GM12892 (cell line): ENCODE data around the gene RAVER1.

Experiments used
- DNase-seq: peaks from one replicate; pipeline ENCODE4 v3.0.0; 2011; ENCODE audit not compliant: insufficient read length
- FAIRE-seq: peaks from 2 replicates; lab custom pipeline; 2011; peaks lifted over from hg19 to GRCh38; lab: Jason Lieb, UNC
- POLR2A ChIP-seq: IDR thresholded peaks from 2 replicates; pipeline ENCODE4 v1.6.1; 2011; ENCODE audit warnings: low read depth, low read length, control low read depth
- POLR2AphosphoS5 ChIP-seq: IDR thresholded peaks from 2 replicates; pipeline ENCODE4 v1.6.1; 2011; ENCODE audit warnings: low read depth, low read length, control low read depth
- TAF1 ChIP-seq: IDR thresholded peaks from 2 replicates; pipeline ENCODE4 v1.6.1; 2011; ENCODE audit warnings: low read depth, mild to moderate bottlenecking, control low read depth, low read length, borderline replicate concordance

Gene RAVER1

DNA sequence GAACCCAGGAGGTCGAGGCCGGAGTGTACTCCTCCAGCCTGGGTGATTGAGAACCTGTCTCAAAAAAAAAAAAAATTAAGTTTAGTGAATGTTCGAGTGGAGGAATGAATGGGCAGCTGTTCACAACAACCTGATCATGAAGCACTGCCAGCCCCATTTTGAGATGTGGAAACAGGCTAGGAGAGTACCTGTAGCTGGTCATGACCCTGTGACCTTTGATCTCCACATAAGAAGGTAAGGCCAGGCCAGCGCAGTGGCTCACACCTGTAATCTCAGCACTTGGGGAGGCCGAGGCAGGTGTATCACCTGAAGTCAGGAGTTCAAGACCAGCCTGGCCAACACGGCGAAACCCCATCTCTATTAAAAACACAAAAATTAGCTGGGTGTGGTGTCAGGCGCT, 7.6 kb downstream of the RAVER1 start:
- DNase-seq (no peak), FAIRE-seq (no peak)
- TF ChIP-seq TAF1 (no peak), POLR2AphosphoS5 (no peak), POLR2A (no peak)

- FAIRE-seq (no peak), DNase-seq (no peak)
- no peak for TF ChIP-seq TAF1
- TF ChIP-seq POLR2A = peak; percentile 66; the same call in 1 of the 2 replicates
- TF ChIP-seq POLR2AphosphoS5 = peak; percentile 77
Measured at GRCh38 chr19:10321874-10322835, 11.2 kb downstream of the RAVER1 start.

GRCh38 chr19:10321417-10321797, 11.9 kb downstream of the RAVER1 start:
- FAIRE-seq = no peak
- TF ChIP-seq TAF1 (no peak), POLR2AphosphoS5 (no peak), POLR2A (no peak)
- no peak for DNase-seq

- FAIRE-seq (no peak), DNase-seq (no peak)
- TF ChIP-seq POLR2A (peak; percentile 40; the same call in 1 of the 2 replicates), TAF1 (no peak)
Measured at GRCh38 chr19:10320602-10321416, 12.5 kb downstream of the RAVER1 start.

GRCh38 chr19:10318807-10319682, 14.3 kb downstream of the RAVER1 start:
- DNase-seq = no peak
- TF ChIP-seq POLR2A = no peak
- no peak for TF ChIP-seq POLR2AphosphoS5
- no peak for TF ChIP-seq TAF1
- no peak for FAIRE-seq

DNA sequence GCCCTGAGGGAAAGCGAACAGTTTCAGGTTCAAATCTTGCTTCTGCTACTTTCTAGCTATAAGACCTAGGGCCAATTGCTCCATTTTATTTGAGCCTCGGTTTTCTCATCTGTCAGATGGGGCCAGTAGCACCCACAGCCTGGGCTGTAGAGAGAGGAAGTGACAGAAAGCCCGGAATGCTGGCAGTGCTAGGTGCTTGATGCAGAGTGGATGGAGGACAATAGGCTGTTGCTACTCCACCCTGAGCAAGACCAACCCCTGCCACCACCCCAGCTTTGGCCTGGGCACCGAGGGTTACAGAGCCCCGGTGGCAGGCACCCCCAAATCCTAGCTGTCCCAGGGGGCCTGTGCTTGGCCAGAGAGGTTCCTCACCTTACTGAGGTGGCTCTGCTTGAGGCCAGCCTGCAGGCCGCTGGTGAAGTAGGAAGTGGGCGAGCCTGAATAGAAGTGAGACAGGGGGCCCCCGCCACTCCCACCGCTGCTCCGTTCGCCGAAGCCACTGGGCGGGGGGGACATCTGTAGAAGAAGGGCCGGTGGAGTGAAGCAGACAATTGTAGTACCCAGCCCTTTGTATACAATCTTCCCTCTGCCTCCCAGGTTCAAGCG, 15.4 kb downstream of the RAVER1 start:
- FAIRE-seq (no peak), DNase-seq (no peak)
- TF ChIP-seq TAF1 = no peak

DNA sequence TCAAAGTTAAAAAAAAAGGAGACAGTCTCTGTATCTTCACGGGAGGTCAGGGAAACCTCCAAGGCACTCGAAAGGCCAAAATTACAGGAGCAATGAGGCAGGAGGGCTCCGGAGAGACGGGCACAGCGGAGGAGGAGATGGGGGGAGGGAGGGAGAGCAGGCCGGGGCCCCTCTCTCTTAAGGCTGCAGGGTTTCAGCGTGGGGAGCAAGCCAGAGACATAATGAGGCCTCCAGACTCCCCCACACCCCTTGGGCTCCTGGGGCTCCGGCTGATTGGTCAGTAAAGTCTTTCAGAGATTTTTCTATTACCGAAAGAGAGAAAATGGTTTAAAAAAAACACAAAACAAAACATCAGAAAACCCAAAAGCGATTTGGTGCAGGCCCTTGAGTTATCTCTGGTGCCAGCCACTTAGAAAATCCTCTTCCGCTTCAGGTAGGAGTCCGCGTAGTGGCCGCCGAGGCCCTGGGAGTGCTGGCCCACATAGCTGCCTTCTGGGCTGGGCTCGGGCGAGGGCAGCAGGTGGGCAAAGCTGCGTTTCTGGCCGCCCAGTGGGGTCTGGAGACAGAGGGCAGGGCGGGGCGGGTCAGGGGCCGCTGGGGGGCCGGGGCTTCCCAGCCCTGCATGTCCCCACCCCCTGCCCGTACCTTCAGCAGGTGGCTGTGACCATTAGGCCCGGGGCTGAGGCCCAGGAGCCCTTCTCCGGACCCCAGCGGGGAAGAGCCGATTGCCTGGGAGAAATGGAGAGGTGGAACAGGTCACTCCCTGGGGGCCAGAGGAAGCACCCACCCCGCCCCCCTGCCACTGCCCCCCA, 16.1 kb downstream of the RAVER1 start:
- no peak for TF ChIP-seq POLR2A
- TF ChIP-seq TAF1 = no peak
- no peak for TF ChIP-seq POLR2AphosphoS5
- no peak for FAIRE-seq
- DNase-seq = no peak

DNA sequence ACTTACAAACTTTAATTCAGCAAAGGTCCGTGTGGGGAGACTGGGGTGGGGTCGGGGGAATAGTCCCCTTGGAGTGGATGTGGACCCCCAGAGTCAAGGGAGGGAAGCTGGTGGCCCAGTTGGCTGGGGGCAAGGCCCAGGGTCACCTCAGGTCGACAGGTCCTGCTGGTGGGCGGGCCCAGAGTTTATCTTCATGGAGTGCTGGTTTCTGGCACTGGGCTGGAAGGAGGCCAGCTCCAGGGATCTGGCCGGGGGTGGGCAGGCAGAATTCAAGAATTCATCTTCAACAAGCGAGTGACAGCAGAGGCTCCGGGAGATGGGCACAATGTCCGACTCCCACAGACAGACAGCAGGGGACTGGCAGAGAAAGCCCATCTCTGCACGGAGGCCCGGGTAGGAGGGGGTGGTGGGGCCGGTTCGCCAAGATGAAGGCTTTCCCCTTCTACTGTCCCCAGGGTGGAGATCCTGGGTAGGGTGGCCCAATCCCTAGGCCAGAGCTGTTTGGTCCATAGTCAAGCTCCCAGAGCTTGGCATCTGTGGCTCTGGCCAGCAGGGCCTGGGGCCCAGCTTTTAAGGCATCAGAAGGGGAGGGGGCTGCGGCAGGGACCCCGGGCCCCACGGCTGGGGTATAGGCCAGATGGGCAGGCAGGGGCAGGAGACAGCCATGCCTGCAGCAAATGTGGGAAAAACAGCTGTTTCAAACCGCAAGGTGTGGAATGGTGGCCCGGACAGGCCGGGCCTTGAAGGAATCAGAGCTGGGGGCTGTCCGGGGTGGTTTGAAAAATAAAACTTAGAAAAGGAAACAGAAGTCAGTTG, 16.9 kb downstream of the RAVER1 start:
- TF ChIP-seq TAF1 (no peak), POLR2AphosphoS5 (no peak), POLR2A (no peak)
- DNase-seq (no peak), FAIRE-seq (no peak)

- peak; percentile 99 for FAIRE-seq
- TF ChIP-seq POLR2A (peak; percentile 95), POLR2AphosphoS5 (peak; percentile 97), TAF1 (peak; percentile 69)
- peak; percentile 96 for DNase-seq
Measured at GRCh38 chr19:10315335-10316214, 17.8 kb downstream of the RAVER1 start, which contains the start of gene FDX2. FDX2 (minus strand) TSS chr19:10316015; CDS start chr19:10315996, 19 bp downstream.
